Measurements from ENCODE around the gene RAB4A.

RAB4A gene

GRCh38 chr1:229275005-229275404 lies 4.1 kb downstream of the RAB4A start:
- in situ Hi-C loops (cut with HindIII; ENCODE audit: low sequenced_read_pairs) = no loop called here
- DNase-seq (ENCODE audit: low read depth) = no peak
- no peak for TF ChIP-seq CTCF (IDR thresholded peaks at IDR 0.05; ENCODE audit: low read depth, low read length, missing control alignments)
- no peak overlapping the region for H3K4me3 ChIP-seq (ENCODE audit: low read depth, low read length)

- TF ChIP-seq CTCF (IDR thresholded peaks at IDR 0.05; ENCODE audit: low read depth, low read length, missing control alignments) = no peak
- no peak overlapping the region for H3K4me3 ChIP-seq (ENCODE audit: low read depth, low read length)
- in situ Hi-C loops (cut with HindIII; ENCODE audit: low sequenced_read_pairs) = no loop called here
- DNase-seq (ENCODE audit: low read depth) = no peak
These were observed 7.3 kb downstream of the RAB4A start for GRCh38 chr1:229278120-229278741.

GRCh38 chr1:229279242-229279641 lies 8.3 kb downstream of the RAB4A start:
- in situ Hi-C loops (cut with HindIII; ENCODE audit: low sequenced_read_pairs) = no loop called here
- no peak for DNase-seq (ENCODE audit: low read depth)
- no peak overlapping the region for H3K4me3 ChIP-seq (ENCODE audit: low read depth, low read length)
- TF ChIP-seq CTCF (IDR thresholded peaks at IDR 0.05; ENCODE audit: low read depth, low read length, missing control alignments) = no peak

- no peak overlapping the region for H3K4me3 ChIP-seq (ENCODE audit: low read depth, low read length)
- no peak for DNase-seq (ENCODE audit: low read depth)
- in situ Hi-C loops (cut with HindIII; ENCODE audit: low sequenced_read_pairs) = no loop called here
- no peak for TF ChIP-seq CTCF (IDR thresholded peaks at IDR 0.05; ENCODE audit: low read depth, low read length, missing control alignments)
These were observed 9.3 kb downstream of the RAB4A start for GRCh38 chr1:229280037-229280828.

- in situ Hi-C loops (cut with HindIII; ENCODE audit: low sequenced_read_pairs) = no loop called here
- TF ChIP-seq CTCF (IDR thresholded peaks at IDR 0.05; ENCODE audit: low read depth, low read length, missing control alignments) = no peak
- H3K4me3 ChIP-seq (ENCODE audit: low read depth, low read length) = no peak overlapping the region
- no peak for DNase-seq (ENCODE audit: low read depth)
These were observed 10.0 kb downstream of the RAB4A start for GRCh38 chr1:229280921-229281320.

GRCh38 chr1:229281339-229281926 lies 10.5 kb downstream of the RAB4A start:
- in situ Hi-C loops (cut with HindIII; ENCODE audit: low sequenced_read_pairs) = no loop called here
- no peak overlapping the region for H3K4me3 ChIP-seq (ENCODE audit: low read depth, low read length)
- no peak for DNase-seq (ENCODE audit: low read depth)
- TF ChIP-seq CTCF (IDR thresholded peaks at IDR 0.05; ENCODE audit: low read depth, low read length, missing control alignments) = no peak

Data from astrocyte of the cerebellum (primary cell).